Measurements from ENCODE around the gene ISL2. TPM values are rescaled to one million over a fixed set of nuclear protein-coding genes. Genes with fewer than 3 reads are reported as not detected.

ISL2 gene
- total and polyA plus RNA-seq, 4 donors: 0.22 to 0.86 (median 0.38) TPM; not detected in 1

Other genes with a start within 250 kb of the ISL2 start
- gene ETFA, start 25.3 kb upstream of the ISL2 start, total RNA-seq: 10 to 100 TPM; 80.5 to 87.0 TPM
- gene ETFA, start 25.3 kb upstream of the ISL2 start, polyA plus RNA-seq: 10 to 100 TPM; 54.5 to 96.4 TPM

All from lung (tissue), 4 donors.